VCaP (cell line): Measurements from ENCODE around the gene CLSTN2.

ENCODE experiments used
- H3K27ac ChIP-seq: fragments of 450-650 bp; 2 replicates; pipeline ENCODE4 v1.5.1; 2017
- TF ChIP-seq, protein P1 (sequence below): fragments of 450-650 bp; conservative IDR thresholded peaks from 2 replicates; pipeline ENCODE4 v1.5.1; 2017; ENCODE audit warnings: mild to moderate bottlenecking, moderate library complexity

CLSTN2 gene

DNA sequence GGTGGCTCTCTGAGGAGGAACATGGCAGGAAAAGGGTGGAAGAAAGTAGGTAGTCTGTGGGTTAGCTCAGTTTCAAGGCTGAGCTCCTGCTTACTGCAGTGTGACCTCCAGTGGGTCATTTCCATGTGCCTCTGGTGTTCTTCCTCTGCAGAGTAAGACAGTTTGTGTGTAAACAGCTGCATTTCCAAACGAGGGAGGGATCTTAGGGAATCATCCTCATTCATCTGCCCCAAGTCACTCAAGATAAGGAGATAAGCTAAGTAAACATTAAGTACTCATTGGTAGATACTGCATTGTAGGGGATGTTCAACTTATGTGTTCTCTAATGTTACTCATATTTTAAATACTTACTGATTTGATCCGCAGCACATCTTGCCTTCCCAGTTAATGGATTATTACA lies 83.6 kb downstream of the CLSTN2 start:
- peak overlapping the region; percentile 97 for H3K27ac ChIP-seq
- TF ChIP-seq, protein P1, sequence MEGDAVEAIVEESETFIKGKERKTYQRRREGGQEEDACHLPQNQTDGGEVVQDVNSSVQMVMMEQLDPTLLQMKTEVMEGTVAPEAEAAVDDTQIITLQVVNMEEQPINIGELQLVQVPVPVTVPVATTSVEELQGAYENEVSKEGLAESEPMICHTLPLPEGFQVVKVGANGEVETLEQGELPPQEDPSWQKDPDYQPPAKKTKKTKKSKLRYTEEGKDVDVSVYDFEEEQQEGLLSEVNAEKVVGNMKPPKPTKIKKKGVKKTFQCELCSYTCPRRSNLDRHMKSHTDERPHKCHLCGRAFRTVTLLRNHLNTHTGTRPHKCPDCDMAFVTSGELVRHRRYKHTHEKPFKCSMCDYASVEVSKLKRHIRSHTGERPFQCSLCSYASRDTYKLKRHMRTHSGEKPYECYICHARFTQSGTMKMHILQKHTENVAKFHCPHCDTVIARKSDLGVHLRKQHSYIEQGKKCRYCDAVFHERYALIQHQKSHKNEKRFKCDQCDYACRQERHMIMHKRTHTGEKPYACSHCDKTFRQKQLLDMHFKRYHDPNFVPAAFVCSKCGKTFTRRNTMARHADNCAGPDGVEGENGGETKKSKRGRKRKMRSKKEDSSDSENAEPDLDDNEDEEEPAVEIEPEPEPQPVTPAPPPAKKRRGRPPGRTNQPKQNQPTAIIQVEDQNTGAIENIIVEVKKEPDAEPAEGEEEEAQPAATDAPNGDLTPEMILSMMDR, result no peak

GRCh38 chr3:140019946-140020345 lies 85.0 kb downstream of the CLSTN2 start:
- H3K27ac ChIP-seq, result peak overlapping the region; percentile 97; the same call in 1 of the 2 replicates
- TF ChIP-seq, protein P1, result no peak

DNA sequence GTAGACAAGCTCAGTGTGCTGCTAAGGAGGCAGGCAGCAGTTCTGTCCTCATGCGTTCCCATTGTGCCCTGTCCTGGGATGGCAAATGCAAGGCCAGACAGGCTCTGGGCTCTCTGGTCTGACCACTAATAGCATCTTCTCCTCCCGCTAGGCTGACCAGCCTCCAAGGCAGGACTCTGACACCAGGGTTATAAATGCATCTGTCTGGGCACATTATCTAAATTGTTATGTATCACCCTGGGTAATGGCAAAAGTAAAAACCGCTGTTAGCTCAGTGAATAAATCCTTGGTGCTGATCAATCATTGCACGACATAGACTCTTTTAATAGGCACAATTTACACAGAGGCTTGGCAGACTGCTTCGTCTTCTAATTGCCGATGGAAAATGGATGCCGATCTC lies 85.6 kb downstream of the CLSTN2 start:
- TF ChIP-seq, protein P1, result no peak
- H3K27ac ChIP-seq, result no peak overlapping the region; the same call in 1 of the 2 replicates

DNA sequence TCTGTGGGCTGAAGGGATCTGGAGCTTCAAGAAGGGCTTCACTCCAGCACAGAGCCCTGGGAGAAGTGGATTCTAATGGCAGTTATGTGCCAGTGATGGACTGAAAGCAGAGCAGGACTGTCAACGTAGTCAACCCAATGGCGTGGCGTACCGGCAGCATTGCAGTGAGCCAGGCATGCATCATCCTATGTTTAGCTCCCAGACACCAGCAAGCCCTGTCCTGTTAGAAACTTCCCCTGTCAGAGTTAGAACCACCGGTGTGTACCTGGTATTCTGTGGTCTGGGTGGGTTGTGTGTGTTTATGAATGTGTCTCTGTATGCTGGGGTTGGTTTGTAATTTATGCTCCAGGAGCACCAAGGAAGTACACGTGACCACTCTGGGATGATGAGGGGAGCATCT lies 86.3 kb downstream of the CLSTN2 start:
- H3K27ac ChIP-seq, result no peak overlapping the region
- TF ChIP-seq, protein P1, result no peak

- TF ChIP-seq, protein P1, result no peak
- H3K27ac ChIP-seq, result peak overlapping the region; percentile 23; the same call in 1 of the 2 replicates
Observed at GRCh38 chr3:140022066-140022770, 87.2 kb downstream of the CLSTN2 start.

- H3K27ac ChIP-seq, result peak overlapping the region; percentile 25; the same call in 1 of the 2 replicates
Observed at GRCh38 chr3:140023616-140024530, 88.9 kb downstream of the CLSTN2 start.

DNA sequence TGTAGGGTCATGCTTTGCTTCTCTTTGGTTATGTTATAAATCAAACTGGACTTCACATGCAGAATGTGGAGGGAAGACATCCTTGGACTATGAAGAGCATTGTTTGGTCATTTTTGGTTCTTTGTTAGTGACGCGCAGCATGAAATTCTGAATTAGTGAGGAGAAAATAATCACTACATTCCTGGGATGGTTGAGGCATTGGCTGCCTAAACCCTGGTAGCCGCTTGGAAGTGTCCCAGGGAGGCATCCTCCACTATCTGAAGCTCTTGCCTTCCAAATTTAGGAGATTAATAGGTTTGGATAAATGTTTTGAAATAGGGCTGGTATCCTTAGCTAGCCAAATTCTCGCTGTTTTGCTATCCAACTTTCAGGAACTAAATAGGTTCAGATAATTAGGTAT lies 96.2 kb downstream of the CLSTN2 start:
- H3K27ac ChIP-seq, result no peak overlapping the region
- TF ChIP-seq, protein P1, result no peak

More at GRCh38 chr3:140023616-140024530, 88.9 kb downstream of the CLSTN2 start:
- TF ChIP-seq, protein P1, result no peak
